ENCODE results near the gene GPSM1. TPM values are rescaled to one million over a fixed set of nuclear protein-coding genes. Genes with fewer than 3 reads are reported as not detected.

The GPSM1 gene
- total and polyA plus RNA-seq, 11 donors: 24.1 to 80.2 (median 31.7) TPM

DNA sequence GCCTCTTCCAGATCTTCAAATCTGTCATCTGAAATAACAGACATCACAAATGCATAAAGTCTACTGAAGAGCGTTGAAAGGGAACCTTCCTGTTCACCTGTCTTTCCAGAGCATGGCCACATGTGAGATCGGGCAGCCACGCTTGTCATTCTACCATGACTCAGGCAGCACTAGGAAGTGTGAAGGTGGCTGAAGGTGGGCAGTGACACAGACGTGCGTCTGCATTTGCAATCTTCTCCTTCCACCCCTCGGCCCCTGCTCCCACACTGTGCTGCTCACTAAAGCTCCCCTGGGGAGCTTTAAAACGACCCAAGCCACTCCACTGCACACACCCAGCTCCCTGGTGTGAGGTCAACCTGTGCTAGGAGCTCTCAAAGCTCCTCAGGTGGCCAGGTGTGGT is 80.6 kb downstream of the GPSM1 start:
- intact Hi-C loops (cut with DNase I): loop anchor here in 1 of 10 donors (10.0 kb wide), 1 partner anchor 73 kb away; no protein-coding TSS in a partner anchor
- Histone ChIP-seq H3K36me3 (peaks cover 0 to 55% (median 50%) of the 10 kb centered on the region in 9 donors), H3K27ac (no peak overlapping the region), H3K27me3 (no peaks in the 10 kb centered on the region), H3K4me1 (peaks cover 2 to 49% (median 24%) of the 10 kb centered on the region in 12 donors), H3K9me3 (no peaks in the 10 kb centered on the region), H3K4me3 (no peak overlapping the region)
- ATAC-seq: no peak
- TF ChIP-seq, protein P1, sequence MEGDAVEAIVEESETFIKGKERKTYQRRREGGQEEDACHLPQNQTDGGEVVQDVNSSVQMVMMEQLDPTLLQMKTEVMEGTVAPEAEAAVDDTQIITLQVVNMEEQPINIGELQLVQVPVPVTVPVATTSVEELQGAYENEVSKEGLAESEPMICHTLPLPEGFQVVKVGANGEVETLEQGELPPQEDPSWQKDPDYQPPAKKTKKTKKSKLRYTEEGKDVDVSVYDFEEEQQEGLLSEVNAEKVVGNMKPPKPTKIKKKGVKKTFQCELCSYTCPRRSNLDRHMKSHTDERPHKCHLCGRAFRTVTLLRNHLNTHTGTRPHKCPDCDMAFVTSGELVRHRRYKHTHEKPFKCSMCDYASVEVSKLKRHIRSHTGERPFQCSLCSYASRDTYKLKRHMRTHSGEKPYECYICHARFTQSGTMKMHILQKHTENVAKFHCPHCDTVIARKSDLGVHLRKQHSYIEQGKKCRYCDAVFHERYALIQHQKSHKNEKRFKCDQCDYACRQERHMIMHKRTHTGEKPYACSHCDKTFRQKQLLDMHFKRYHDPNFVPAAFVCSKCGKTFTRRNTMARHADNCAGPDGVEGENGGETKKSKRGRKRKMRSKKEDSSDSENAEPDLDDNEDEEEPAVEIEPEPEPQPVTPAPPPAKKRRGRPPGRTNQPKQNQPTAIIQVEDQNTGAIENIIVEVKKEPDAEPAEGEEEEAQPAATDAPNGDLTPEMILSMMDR (IDR thresholded peaks at IDR 0.05): no peak
- TF ChIP-seq POLR2A (IDR thresholded peaks at IDR 0.05): no peak
- no peak for DNase-seq
- WGBS, 4 donors: 74 to 90% (median 85%) methylated on average over 7 of the region's 7 CpGs

Other genes starting within 250 kb of the GPSM1 start
- 10 to 100 TPM; 38.7 to 66.5 (median 47.5) TPM for gene NACC2, start 232.2 kb upstream of the GPSM1 start, total RNA-seq
- 10 to 100 TPM; 17.9 to 39.1 TPM for gene NACC2, start 232.2 kb upstream of the GPSM1 start, polyA plus RNA-seq
- 10 to 100 TPM; 15.5 to 34.3 (median 19.9) TPM for gene TMEM250, start 208.7 kb upstream of the GPSM1 start, total RNA-seq
- gene TMEM250, start 208.7 kb upstream of the GPSM1 start, polyA plus RNA-seq: 10 to 100 TPM; 11.6 to 37.0 TPM
- gene LHX3, start 122.4 kb upstream of the GPSM1 start, total RNA-seq: not detected
- gene LHX3, start 122.4 kb upstream of the GPSM1 start, polyA plus RNA-seq: not detected
- 1 to 10 TPM; 4.8 to 7.8 (median 5.9) TPM for gene QSOX2, start 81.7 kb upstream of the GPSM1 start, total RNA-seq
- gene QSOX2, start 81.7 kb upstream of the GPSM1 start, polyA plus RNA-seq: 1 to 10 TPM; 4.3 to 9.9 TPM
- gene CCDC187, start 23.4 kb upstream of the GPSM1 start, total RNA-seq: under 1 TPM in 1 of 9 donors, not detected in 8; 0.04 TPM
- gene CCDC187, start 23.4 kb upstream of the GPSM1 start, polyA plus RNA-seq: not detected
- 10 to 100 TPM; 21.3 to 67.8 (median 33.6) TPM for gene DNLZ, start 36.2 kb downstream of the GPSM1 start, total RNA-seq
- 10 to 100 TPM; 22.6 to 36.8 TPM for gene DNLZ, start 36.2 kb downstream of the GPSM1 start, polyA plus RNA-seq
- 1 to 10 TPM in 2 of 9 donors, under 1 TPM in 7; 0.30 to 7.1 (median 0.77) TPM for gene CARD9, start 46.1 kb downstream of the GPSM1 start, total RNA-seq
- gene CARD9, start 46.1 kb downstream of the GPSM1 start, polyA plus RNA-seq: under 1 TPM; 0.69 to 1.00 TPM
- 1 to 10 TPM; 3.1 to 7.8 (median 4.5) TPM for gene SNAPC4, start 72.6 kb downstream of the GPSM1 start, total RNA-seq
- 1 to 10 TPM; 4.0 to 4.3 TPM for gene SNAPC4, start 72.6 kb downstream of the GPSM1 start, polyA plus RNA-seq
- 10 to 100 TPM; 12.4 to 26.6 (median 18.4) TPM for gene ENTR1, start 83.1 kb downstream of the GPSM1 start, total RNA-seq
- 10 to 100 TPM; 11.8 to 27.7 TPM for gene ENTR1, start 83.1 kb downstream of the GPSM1 start, polyA plus RNA-seq
- 10 to 100 TPM; 61.5 to 81.8 (median 73.6) TPM for gene PMPCA, start 83.1 kb downstream of the GPSM1 start, total RNA-seq
- 10 to 100 TPM; 70.8 to 77.0 TPM for gene PMPCA, start 83.1 kb downstream of the GPSM1 start, polyA plus RNA-seq
- gene INPP5E, start 112.3 kb downstream of the GPSM1 start, total RNA-seq: 10 to 100 TPM in 3 of 9 donors, 1 to 10 TPM in 6; 7.3 to 11.7 (median 9.5) TPM
- gene INPP5E, start 112.3 kb downstream of the GPSM1 start, polyA plus RNA-seq: 1 to 10 TPM; 6.4 to 8.0 TPM
- 10 to 100 TPM; 21.1 to 53.3 (median 30.2) TPM for gene SEC16A, start 155.5 kb downstream of the GPSM1 start, total RNA-seq
- 10 to 100 TPM; 20.9 to 29.9 TPM for gene SEC16A, start 155.5 kb downstream of the GPSM1 start, polyA plus RNA-seq
- gene NOTCH1, start 218.5 kb downstream of the GPSM1 start, total RNA-seq: 10 to 100 TPM; 12.1 to 47.3 (median 22.1) TPM
- 10 to 100 TPM in 1 of 2 donors, 1 to 10 TPM in 1; 8.0 to 12.1 TPM for gene NOTCH1, start 218.5 kb downstream of the GPSM1 start, polyA plus RNA-seq